Effector CD4-positive, alpha-beta T cell (primary cell): Measurements from ENCODE around the gene RAB40B.

Experiments
- DNase-seq: peaks from one replicate; pipeline ENCODE4 v3.0.0-alpha.2; 2020

The RAB40B gene

DNA sequence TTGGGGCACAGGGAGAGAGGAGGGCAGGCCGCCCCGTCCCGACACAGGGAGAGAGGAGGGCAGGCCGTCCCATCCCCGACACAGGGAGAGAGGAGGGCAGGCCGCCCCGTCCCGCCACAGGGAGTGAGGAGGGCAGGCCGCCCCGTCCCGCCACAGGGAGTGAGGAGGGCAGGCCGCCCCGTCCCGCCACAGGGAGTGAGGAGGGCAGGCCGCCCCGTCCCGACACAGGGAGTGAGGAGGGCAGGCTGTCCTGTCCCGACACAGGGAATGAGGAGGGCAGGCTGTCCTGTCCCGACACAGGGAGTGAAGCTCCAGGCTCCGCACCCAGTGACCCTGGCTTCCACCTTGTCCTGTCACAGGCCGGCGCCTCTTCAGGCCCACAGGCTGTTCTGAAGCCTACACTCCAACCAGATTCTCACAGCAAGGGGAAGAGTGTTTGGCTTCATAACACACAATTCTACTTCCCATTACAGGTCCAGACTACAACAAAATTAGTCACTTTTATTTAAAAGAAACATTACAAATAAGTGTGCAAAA lies 84.3 kb downstream of the RAB40B start:
- no peak for DNase-seq

DNA sequence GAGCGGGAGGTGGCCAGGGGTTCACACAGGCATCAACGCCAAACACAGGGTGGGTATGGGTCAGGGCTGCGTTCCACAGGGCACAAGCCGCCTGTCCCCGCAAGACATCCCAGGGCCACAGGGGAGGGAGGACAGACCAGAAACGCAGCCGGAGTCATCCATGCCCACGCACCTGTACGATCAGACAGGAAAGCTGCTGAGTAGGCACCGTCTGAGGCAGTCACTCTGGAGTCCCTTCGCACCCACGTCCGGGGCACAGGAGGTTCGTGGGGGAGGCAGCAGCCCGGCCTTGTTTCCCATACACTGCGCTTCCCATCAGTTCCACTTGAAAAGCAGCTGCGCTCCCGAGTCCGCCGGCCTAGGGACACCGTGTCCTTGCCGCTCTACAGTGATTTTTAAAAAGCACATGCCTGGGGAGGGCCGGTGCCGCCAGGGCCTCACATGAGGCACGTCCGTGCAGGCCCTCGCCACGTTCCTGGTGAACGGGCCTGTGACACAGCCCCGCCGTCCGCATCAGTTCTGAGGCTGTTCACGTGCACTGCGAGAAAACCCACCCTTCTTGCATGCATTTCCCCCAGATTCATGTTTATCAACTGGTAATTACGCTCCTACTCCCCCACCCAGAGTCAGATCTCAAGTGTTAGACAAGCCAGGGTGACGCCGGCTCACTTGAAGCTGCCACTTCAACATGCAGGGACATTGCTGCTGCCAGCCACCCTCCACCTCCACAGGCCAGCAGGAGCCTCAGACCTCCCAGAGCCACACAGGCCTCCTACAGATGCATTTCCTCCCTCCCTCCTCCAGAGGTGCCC lies 85.0 kb downstream of the RAB40B start:
- DNase-seq, result no peak

DNA sequence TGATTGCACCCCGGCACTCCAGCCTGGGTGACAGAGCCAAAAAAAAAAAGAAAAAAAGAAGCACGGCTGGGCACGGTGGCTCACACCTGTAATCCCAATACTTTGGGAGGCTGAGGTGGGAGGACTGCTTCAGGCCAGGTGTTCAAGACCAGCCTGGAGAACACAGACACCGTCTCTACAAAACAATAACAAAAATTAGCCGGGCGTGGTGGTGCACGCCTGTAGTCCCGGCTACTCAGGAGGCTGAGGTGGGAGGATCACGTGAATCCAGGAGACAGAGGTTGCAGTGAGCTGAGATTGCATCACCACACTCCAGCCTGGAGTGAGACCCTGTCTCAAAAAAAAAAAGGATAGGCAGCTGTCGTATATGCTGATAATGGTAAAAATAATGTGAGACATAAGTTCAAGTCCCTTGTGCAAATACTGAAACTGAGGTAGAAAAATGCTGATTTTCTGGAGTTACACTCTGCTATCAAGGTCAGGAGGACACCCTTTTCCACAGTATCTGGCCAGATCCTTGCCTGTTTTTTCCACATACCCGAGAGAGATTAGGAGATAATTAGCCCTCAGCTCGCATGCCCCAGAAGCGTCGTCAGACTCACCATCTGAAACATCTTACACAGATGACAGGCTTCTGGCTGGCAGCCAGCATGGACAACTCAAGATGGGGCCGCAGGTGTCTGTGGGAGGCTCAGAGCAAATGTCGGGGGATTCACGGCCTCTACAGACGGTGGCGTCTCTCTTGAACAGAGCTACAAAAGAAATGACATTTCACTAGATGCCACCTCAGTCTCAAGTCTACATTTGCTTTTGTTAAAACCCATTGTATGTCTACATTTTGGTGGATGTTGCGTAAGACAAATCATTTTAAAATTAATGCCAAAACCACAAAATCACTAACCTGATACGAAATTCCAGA lies 87.1 kb downstream of the RAB40B start:
- no peak for DNase-seq

DNA sequence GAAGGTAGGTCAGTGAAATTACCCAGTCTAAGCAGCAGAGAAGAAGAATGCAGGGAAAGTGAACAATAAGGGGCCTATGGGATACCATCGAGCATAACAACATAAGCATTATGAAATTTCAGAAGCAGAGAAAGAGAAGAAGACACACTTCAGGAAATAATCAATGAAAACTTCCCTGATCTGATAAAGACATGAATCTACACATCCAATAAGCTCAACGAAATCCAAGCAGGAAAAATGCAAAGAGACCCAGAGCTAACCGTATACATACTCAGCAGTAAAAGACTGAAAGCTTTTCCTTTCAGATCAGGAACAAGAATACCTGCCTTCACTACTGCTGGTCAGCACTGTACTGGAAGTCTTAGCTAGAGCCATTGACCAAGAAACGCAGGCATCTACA lies 88.8 kb downstream of the RAB40B start:
- DNase-seq, result no peak

DNA sequence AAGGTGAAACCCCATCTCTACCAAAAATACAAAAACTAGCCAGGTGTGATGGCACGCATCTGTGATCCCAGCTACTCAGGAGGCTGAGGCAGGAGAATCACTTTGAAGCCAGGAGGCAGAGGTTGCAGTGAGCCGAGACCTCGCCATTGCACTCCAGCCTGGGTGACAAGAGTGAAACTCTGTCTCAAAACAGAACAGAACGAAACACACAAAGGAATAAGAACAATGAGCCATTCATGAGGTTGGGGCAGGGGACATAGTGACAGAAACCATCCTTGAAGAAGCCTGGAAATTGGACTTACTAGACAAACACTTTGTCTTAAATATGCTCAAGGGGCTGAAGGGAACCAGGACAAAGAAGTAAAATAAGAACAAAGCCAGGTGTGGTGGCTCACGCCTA lies 89.7 kb downstream of the RAB40B start:
- no peak for DNase-seq

DNA sequence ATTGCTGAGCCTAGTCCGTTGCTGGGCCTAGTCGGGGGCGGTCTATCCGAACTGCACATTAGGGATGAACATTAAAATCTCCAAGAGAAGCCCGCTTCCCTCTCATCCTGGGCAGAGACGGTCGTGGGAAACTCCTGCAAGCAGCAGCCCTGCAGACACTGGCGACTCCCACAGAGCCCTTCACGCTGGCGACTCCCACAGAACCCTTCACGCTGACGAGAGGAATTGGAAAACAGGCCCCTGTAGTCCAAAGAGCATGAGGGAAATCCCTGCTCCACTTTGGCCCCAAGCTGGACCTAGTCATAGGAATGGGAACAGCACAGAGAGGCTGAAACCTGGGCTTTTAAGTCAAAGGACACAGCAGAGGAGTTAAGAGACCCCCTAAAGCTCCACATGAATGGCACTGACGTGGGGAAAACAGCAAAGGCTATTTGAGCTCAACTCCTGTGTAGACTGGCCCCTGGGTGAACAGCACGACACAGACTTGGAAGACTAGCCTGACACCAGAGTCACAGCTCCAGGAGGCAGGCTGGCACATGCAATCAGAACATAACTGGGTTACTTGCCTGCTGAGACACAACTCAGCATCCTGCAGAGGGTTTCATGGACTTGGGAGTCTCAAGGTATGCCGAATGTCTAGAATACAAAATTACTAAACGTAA lies 92.4 kb downstream of the RAB40B start:
- DNase-seq, result no peak
